HG03108 (cell line): ENCODE measurements around the gene IGFBP4.
"Not testable (repeated sequence)": the region's sequence is repeated elsewhere in the genome, so short reads cannot be mapped to it uniquely, and the experiment has no call there.

Experiments
- ATAC-seq: cut with Tn5 transposase; IDR thresholded peaks from one replicate; pipeline ENCODE4 v1.9.1; 2021; ENCODE audit warnings: moderate library complexity; ENCODE audit not compliant: unreplicated experiment

The IGFBP4 gene

GRCh38 chr17:40443196-40443987 is at the start of gene IGFBP4:
Gene IGFBP4 (plus strand): TSS chr17:40443450. CDS start chr17:40443736, 286 bp downstream.
- ATAC-seq: peak; percentile 48

- no peak for ATAC-seq
These were observed 44.1 kb upstream of the IGFBP4 start for GRCh38 chr17:40399185-40399584.

GRCh38 chr17:40402668-40403067 is 40.6 kb upstream of the IGFBP4 start:
- ATAC-seq: no peak

- no peak for ATAC-seq
These were observed 39.2 kb upstream of the IGFBP4 start for GRCh38 chr17:40404003-40404402.

GRCh38 chr17:40407460-40407859 is 35.8 kb upstream of the IGFBP4 start:
- no peak for ATAC-seq

GRCh38 chr17:40409540-40409939 is 33.7 kb upstream of the IGFBP4 start:
- ATAC-seq: not testable (repeated sequence)

DNA sequence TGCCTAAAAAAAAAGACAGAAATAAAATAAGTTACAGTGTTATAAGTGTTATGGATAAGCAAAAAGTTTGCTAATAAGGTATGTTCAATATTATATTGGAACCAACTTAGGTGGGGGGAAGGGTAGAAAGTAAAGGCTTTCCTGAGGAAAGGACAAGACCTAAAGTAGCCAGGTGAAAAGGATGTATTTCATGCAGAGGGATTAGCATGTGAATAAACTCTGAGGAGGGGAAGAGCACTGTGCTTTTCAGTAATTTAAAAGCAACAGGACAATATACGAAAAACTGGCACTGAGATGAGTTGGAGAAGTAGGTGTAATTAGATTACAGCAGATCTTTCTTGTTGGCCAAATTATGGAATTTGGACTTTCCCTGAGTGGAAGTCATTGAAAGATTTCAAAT is 33.2 kb upstream of the IGFBP4 start:
- no peak for ATAC-seq

DNA sequence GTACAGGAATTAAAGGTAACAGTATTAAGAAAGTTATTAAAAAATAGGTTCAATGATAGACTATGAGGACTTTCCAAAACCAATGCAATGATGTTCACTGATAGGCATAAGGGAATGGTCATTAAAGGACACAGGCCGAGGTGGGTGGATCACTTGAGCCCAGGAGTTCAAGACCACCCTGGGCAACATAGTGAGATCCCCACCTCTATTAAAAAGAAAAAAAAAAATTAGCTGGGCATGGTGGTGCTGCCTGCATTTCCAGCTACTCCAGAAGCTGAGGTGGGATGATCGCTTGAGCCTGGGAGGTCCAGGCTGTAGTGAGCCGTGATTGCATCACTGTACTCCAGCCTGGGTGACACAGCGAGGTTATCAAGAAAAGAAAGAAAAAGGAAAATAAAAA is 31.4 kb upstream of the IGFBP4 start:
- ATAC-seq: no peak

DNA sequence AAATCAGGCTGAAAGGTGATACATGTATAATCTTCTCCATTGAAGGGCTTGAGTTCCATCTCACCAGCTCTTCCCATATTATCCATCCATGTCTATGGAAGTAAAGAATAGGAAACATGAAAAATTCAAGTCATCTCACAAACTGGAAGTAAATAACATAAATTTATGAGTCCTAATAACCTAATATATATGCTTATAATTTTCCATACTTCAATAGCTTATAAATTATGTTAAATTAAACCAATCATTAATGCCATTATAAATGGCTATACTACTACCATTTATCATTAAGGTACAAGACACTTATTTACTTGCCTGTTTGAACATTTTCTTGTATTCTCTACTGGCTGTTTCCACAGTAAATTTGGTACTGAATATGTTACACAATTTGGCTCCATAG is 30.4 kb upstream of the IGFBP4 start:
- no peak for ATAC-seq

DNA sequence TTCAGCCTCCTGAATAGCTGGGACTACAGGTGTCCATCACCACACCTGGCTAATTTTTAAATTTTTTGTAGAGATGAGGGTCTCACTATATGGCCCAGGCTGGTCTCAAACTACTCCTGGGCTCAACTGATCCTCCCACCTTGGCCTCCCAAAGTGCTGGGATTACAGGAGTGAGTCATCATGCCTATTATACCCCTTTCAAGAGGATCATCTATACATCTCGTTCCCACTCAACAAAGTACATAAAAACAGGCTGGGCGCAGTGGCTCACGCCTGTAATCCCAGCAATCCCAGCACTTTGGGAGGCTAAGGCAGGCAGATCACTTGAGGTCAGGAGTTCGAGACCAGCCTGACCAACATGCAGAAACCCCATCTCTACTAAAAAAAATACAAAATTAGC is 28.9 kb upstream of the IGFBP4 start:
- ATAC-seq: not testable (repeated sequence)

DNA sequence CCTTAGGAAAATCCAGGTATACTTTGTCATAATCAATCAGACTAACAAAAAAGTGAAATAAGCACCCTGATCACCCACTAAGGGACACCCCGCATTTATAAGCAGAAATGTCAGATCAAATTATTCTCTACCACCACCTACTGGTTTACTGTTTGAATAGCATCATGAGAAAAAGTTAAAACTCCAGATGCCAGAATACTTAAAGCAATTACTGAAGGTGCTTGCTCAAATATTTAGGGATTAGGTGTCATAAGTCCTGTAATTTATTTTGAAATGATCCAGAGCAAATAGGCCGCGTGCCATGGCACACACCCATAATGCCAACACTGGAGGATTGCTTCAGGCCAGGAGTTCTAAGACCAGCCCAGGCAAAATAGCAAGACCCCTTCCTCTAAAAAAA is 27.9 kb upstream of the IGFBP4 start:
- ATAC-seq: no peak

DNA sequence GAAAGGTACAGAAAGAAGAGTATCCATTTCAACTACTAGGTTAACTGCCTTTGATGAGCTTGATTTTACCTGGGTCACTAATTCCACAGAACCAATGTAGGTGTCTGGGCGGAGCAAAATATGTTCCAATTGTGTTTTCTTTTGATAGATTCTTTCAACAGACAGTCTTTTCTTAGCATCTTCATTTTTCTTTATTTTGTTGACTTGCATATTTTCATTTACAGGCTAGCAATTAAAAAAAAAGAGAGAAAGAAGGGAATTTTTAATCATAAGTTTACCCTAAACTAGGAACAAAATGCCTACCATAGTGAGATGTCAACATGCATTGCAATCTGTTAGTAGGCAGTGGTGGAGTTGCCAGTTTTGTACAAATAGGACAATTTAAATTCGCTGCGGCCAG is 26.6 kb upstream of the IGFBP4 start:
- no peak for ATAC-seq

- peak; percentile 7 for ATAC-seq
These were observed 26.0 kb upstream of the IGFBP4 start for GRCh38 chr17:40417258-40417608.

DNA sequence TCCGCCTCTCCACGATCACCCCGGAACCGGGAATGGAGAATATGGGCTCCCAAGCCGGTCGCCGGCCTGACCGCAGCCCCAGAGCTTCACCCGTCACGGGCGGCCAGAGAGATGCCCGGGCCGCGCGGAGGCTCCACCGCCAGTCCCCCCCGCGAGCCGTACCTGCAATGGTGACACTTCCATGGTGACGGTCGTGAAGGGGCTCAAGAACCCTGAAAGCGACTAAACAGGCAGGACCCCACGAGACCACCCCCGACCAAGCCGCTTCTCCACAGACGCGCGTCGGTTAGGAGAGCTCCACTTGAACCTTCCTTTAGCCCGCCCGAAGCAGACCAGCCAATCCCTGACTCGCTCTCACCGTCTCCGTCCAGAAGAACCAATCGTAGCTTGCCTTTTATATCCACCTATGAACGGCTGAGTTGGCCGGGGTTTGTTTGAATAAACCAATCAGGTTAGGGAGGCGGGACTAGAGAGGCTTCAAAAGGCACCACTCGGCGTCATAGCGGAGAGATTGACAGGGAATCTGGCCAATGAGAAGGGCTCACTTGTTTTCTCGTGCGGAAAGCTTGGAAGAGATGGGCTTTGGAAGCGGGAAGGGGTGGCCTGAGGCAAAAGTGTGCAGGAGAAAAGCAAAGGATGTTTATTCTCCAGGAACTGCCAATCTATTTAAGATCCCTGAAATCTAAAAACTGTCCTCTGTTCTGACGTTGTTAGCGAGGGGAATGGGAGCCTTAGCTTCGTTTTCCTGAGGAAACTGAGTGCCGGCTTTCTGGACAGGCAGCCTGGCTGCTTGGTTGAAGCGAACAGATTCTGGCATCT is 25.4 kb upstream of the IGFBP4 start, which contains the start of gene TOP2A:
Gene TOP2A, minus strand, starts transcription at position 288 of the 819 bp plus-strand sequence. Its CDS starts 105 bp downstream, at position 183.
- peak; percentile 93 for ATAC-seq

- ATAC-seq: no peak
These were observed 24.9 kb upstream of the IGFBP4 start for GRCh38 chr17:40418428-40418706.

GRCh38 chr17:40419559-40420331 is 23.5 kb upstream of the IGFBP4 start:
- ATAC-seq: no peak

GRCh38 chr17:40422990-40423633 is 20.1 kb upstream of the IGFBP4 start:
- no peak for ATAC-seq

- ATAC-seq: no peak
These were observed 17.5 kb upstream of the IGFBP4 start for GRCh38 chr17:40425741-40426140.

GRCh38 chr17:40427002-40427491 is 16.2 kb upstream of the IGFBP4 start:
- ATAC-seq: no peak

GRCh38 chr17:40430272-40431230 is 12.7 kb upstream of the IGFBP4 start:
- ATAC-seq: no peak
